Lower leg skin (tissue), 3 donors: ENCODE measurements around the gene ST3GAL5.

ENCODE experiments used
- CTCF ChIP-seq, 3 donors: fragments of 450-650 bp; IDR thresholded peaks; one replicate each; pipeline ENCODE4 v1.5.1; 2016; ENCODE audit warnings: antibody characterized with exemption in 3 of 3, mild to moderate bottlenecking in 3 of 3, moderate library complexity in 2 of 3
- POLR2A ChIP-seq, 2 donors: fragments of 450-650 bp; IDR thresholded peaks; one replicate each; pipeline ENCODE4 v1.6.1; 2016 to 2017; ENCODE audit warnings: antibody characterized with exemption in 2 of 2, mild to moderate bottlenecking in 1 of 2, moderate library complexity in 1 of 2

- TF ChIP-seq CTCF (IDR thresholded peaks at IDR 0.05) = no peak
- no peak for TF ChIP-seq POLR2A (IDR thresholded peaks at IDR 0.05)
Observed at GRCh38 chr2:85898881-85899280, 10.1 kb upstream of the ST3GAL5 start.
